ENCODE data around the gene THSD8. TPM values are rescaled to one million over a fixed set of nuclear protein-coding genes. Genes with fewer than 3 reads are reported as not detected.
A peak's percentile ranks its signal among the peaks of the same experiment; 100 is the strongest.

THSD8 gene
- total and polyA plus RNA-seq, 10 donors = 1.1 to 9.1 (median 4.8) TPM; not detected in 3

DNA sequence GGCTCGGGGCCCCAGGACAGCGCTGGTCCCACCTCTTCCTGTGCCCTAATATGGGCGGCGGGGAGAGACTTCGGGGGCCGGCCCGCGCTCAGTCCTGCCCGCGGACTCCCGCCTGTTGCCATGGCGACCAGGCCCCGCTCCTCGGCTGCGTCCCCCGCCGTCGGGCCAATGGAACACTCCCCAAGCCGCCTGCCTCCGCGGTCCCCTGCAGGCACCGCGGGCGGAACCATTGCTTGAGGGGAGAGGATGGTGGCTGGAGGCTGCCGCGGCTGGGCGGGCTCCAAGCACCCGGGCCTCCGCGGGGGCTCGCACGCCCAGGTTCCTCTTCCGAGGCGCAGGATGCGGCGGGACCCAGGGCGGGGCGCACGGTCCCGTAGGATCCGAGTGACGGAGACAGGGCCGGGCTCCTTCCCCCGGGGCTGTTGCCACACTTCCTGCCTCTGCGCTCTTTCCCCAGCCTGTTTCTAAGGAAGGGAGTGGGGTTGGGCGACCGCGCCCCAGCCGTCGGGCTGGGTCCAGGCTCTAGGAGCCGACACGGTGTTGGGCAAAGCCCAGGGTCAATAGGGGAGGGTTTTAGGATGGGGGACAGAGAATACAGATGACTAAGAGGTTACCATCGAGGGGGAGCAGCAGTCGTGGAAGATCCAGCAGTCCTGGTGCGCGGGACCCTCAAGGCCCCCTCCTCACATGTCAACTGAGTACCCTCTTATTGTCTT is 11.8 kb upstream of the THSD8 start:
- DNase-seq = peak; percentile 100
- H3K4me3 ChIP-seq = peak overlapping the region; percentile 72 to 96 (median 88)
- no peaks in the 10 kb centered on the region for H3K36me3 ChIP-seq
- intact Hi-C loops (cut with DNase I; ENCODE audit: low total_unique reads) = no loop called here
- H3K27me3 ChIP-seq (replicated peaks in 1 of 7) = peaks cover 0 to 5% (median 0%) of the 10 kb centered on the region in 7 donors
- WGBS, 5 donors = 0 to 1% (median 1%) methylated on average over 15 to 56 of the region's 56 CpGs
- peak overlapping the region; percentile 97 to 100 (median 100) for H3K27ac ChIP-seq
- H3K4me1 ChIP-seq = peaks cover 43 to 77% (median 67%) of the 10 kb centered on the region in 6 donors
- H3K9me3 ChIP-seq = no peaks in the 10 kb centered on the region
- TF ChIP-seq POLR2A (IDR thresholded peaks at IDR 0.05) (peak; percentile 46 to 79 (median 69)), POLR2AphosphoS5 (IDR thresholded peaks at IDR 0.05) (peak; percentile 95 to 99 (median 96))
- TF ChIP-seq, protein P1, sequence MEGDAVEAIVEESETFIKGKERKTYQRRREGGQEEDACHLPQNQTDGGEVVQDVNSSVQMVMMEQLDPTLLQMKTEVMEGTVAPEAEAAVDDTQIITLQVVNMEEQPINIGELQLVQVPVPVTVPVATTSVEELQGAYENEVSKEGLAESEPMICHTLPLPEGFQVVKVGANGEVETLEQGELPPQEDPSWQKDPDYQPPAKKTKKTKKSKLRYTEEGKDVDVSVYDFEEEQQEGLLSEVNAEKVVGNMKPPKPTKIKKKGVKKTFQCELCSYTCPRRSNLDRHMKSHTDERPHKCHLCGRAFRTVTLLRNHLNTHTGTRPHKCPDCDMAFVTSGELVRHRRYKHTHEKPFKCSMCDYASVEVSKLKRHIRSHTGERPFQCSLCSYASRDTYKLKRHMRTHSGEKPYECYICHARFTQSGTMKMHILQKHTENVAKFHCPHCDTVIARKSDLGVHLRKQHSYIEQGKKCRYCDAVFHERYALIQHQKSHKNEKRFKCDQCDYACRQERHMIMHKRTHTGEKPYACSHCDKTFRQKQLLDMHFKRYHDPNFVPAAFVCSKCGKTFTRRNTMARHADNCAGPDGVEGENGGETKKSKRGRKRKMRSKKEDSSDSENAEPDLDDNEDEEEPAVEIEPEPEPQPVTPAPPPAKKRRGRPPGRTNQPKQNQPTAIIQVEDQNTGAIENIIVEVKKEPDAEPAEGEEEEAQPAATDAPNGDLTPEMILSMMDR (IDR thresholded peaks at IDR 0.05 in 8 of 11, conservative IDR thresholded peaks at IDR 0.05 in 3 of 11) = peak in 3 of 11 experiments; percentile 15 to 46 (median 38)

DNA sequence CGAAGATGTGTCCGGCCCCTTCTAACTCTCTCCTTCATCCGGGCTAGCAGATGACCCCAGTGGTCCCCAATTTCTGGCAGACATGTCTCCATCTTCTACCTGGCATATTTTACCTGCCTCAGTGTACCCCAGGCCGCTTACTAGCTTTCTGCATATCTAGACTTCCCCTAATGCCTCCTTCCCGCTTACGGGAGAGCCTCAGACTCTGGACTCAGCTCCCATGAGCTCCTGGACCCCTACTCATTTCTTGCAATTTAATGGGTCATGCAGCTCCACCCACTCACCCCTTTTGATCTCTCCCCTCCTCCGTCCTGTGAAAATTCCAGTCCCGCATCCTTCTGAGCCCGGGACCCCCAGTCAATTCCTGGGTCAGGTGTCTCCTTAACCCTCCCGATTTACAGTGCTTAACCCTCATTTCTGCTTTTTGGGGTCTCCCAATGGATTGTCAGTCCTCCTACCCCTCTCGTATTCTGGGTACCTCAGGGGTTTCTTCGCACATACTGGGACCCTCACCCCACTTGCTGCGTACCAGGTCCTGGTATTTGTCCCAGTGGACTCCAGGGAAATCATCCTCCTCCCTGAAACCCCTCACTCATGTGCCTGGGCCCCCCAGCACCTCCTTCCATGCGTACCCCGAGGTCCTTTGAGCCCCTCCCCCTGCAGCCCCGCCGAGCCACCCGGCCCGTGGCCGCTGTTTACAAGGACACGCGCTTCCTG is 11.1 kb upstream of the THSD8 start:
- WGBS, 5 donors = 1 to 2% (median 2%) methylated on average over 13 to 22 of the region's 22 CpGs
- Histone ChIP-seq H3K27ac (peak overlapping the region; percentile 97 to 100 (median 100)), H3K27me3 (replicated peaks in 1 of 7) (peaks cover 0 to 5% (median 0%) of the 10 kb centered on the region in 7 donors), H3K4me3 (peak overlapping the region; percentile 72 to 96 (median 88)), H3K9me3 (no peaks in the 10 kb centered on the region), H3K4me1 (peaks cover 36 to 77% (median 67%) of the 10 kb centered on the region in 6 donors), H3K36me3 (no peaks in the 10 kb centered on the region)
- DNase-seq = no peak
- intact Hi-C loops (cut with DNase I; ENCODE audit: low total_unique reads) = no loop called here
- TF ChIP-seq, protein P1 (IDR thresholded peaks at IDR 0.05 in 8 of 11, conservative IDR thresholded peaks at IDR 0.05 in 3 of 11) = no peak
- TF ChIP-seq POLR2AphosphoS5 (IDR thresholded peaks at IDR 0.05) (no peak), POLR2A (IDR thresholded peaks at IDR 0.05) (no peak)

DNA sequence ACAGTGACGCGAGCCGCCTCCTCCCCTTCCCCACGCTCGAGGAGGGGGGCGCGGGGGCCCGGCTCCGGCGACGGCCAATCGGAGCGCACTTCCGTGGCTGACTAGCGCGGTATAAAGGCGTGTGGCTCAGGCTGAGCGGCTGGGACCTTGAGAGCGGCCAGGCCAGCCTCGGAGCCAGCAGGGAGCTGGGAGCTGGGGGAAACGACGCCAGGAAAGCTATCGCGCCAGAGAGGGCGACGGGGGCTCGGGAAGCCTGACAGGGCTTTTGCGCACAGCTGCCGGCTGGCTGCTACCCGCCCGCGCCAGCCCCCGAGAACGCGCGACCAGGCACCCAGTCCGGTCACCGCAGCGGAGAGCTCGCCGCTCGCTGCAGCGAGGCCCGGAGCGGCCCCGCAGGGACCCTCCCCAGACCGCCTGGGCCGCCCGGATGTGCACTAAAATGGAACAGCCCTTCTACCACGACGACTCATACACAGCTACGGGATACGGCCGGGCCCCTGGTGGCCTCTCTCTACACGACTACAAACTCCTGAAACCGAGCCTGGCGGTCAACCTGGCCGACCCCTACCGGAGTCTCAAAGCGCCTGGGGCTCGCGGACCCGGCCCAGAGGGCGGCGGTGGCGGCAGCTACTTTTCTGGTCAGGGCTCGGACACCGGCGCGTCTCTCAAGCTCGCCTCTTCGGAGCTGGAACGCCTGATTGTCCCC is 10.4 kb upstream of the THSD8 start, which contains the start of gene JUNB:
TSS of gene JUNB (plus strand) at position 142 of the 706 bp plus-strand sequence. CDS start at position 428, 286 bp downstream.
- 0 to 1% (median 0%) methylated on average over 14 to 73 of the region's 73 CpGs for WGBS, 5 donors
- peak; percentile 100 for DNase-seq
- Histone ChIP-seq H3K27ac (peak within 1 kb of the TSS; percentile 97 to 100 (median 100)), H3K4me1 (peaks cover 34 to 77% (median 67%) of the 10 kb centered on the region in 6 donors), H3K9me3 (no peaks in the 10 kb centered on the region), H3K36me3 (no peaks in the 10 kb centered on the region), H3K4me3 (peak within 1 kb of the TSS; percentile 72 to 96 (median 88)), H3K27me3 (replicated peaks in 1 of 7) (peaks cover 0 to 5% (median 0%) of the 10 kb centered on the region in 7 donors)
- TF ChIP-seq, protein P1 (IDR thresholded peaks at IDR 0.05 in 8 of 11, conservative IDR thresholded peaks at IDR 0.05 in 3 of 11) = peak in 5 of 11 experiments; percentile 4 to 26 (median 13)
- peak; percentile 100 for TF ChIP-seq POLR2A (IDR thresholded peaks at IDR 0.05)
- TF ChIP-seq POLR2AphosphoS5 (IDR thresholded peaks at IDR 0.05) = peak; percentile 100
- intact Hi-C loops (cut with DNase I; ENCODE audit: low total_unique reads) = no loop called here
